Measurements from ENCODE around the gene GPATCH2L. TPM values are rescaled to one million over a fixed set of nuclear protein-coding genes. Genes with fewer than 3 reads are reported as not detected.

GPATCH2L gene
- total RNA-seq, 1 experiment from 2014 or later = 76.7 TPM

DNA sequence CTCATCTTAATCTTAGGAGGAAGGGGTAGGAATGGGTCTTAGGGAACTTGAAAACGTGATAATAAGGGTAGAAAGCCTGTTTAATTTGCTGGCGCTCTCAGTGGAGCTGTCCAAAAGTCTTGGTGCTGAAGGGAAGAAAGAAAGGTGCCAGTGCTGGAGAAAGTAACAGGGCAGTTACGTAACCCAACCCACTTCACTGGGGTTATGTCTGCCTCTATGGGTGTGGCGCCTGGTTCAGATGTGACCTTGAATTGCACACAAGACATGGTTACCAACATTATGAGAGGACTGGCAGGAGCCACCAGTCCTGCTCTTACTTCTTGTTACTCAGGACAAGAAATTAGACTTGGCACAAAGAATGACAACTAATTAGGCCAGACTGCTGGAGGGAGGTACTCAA, 18.6 kb upstream of the GPATCH2L start:
- WGBS (ENCODE audit: extremely low coverage, insufficient read length, low lambda C conversion rate) = no CpG with 5 or more reads among the region's 4 CpGs
- Histone ChIP-seq H3K9ac (ENCODE audit: extremely low read depth, insufficient read length, low read length) (no peak overlapping the region), H3K4ac (ENCODE audit: low read depth, low read length) (no peak overlapping the region), H3K23ac (ENCODE audit: insufficient read length, low read depth, low read length) (no peak overlapping the region), H2BK12ac (ENCODE audit: insufficient read length, low read depth, low read length) (no peak overlapping the region), H2AFZ (ENCODE audit: low read length) (no peak overlapping the region), H3K4me1 (ENCODE audit: insufficient read depth, low read length) (no peaks in the 10 kb centered on the region; the same call in 1 of the 2 replicates), H3K79me2 (ENCODE audit: insufficient read depth, low read length) (no peaks in the 10 kb centered on the region), H2BK20ac (ENCODE audit: low read depth, low read length, poor library complexity, severe bottlenecking) (no peak overlapping the region), H3K56ac (ENCODE audit: insufficient read length, low read depth, low read length) (no peak overlapping the region), H4K91ac (ENCODE audit: insufficient read length, low read depth, low read length) (no peak overlapping the region), H3K9me3 (ENCODE audit: control insufficient read depth, low read depth, low read length) (no peaks in the 10 kb centered on the region), H4K8ac (replicated peaks; ENCODE audit: insufficient read length, low read depth, low read length) (no peak overlapping the region), H2AK5ac (ENCODE audit: insufficient read length, low read length) (no peak overlapping the region), H4K5ac (ENCODE audit: insufficient read length, low read depth, low read length) (no peak overlapping the region), H3K18ac (ENCODE audit: insufficient read length, low read depth, low read length) (no peak overlapping the region), H2BK5ac (ENCODE audit: insufficient read length, low read length) (no peak overlapping the region), H3K14ac (ENCODE audit: insufficient read depth, low read length) (no peak overlapping the region), H3K27me3 (ENCODE audit: insufficient read depth, low read length) (peaks cover 5% of the 10 kb centered on the region), H3K79me1 (ENCODE audit: insufficient read depth, low read depth, low read length, poor library complexity, severe bottlenecking) (no peaks in the 10 kb centered on the region), H3K23me2 (ENCODE audit: insufficient read length, low read depth, low read length, poor library complexity, severe bottlenecking) (peaks cover 2% of the 10 kb centered on the region), H2BK15ac (ENCODE audit: low read depth, low read length) (no peak overlapping the region), H3T11ph (ENCODE audit: low read length) (no peak overlapping the region), H4K20me1 (ENCODE audit: control insufficient read depth, insufficient read depth, insufficient read length) (peaks cover 2% of the 10 kb centered on the region), H3K4me2 (ENCODE audit: insufficient read depth, insufficient read length, low read length) (no peak overlapping the region), H3K27ac (ENCODE audit: insufficient read length, low read depth, low read length) (no peak overlapping the region), H2BK120ac (ENCODE audit: low read depth, low read length, poor library complexity, severe bottlenecking) (no peak overlapping the region)
- H3K36me3 Mint-ChIP-seq (ENCODE audit: insufficient read depth in 1 of 3, low read depth in 3 of 3) = no peaks in the 10 kb centered on the region
- peaks cover 18 to 41% of the 10 kb centered on the region in 2 experiments for H3K4me1 Mint-ChIP-seq
- DNase-seq = peak; percentile 42
- H3K27ac Mint-ChIP-seq = no peak overlapping the region
- H3K9me3 Mint-ChIP-seq = peaks cover 0 to 2% of the 10 kb centered on the region in 2 experiments; a peak in 2 of 5 replicates
- no peak for TF ChIP-seq CTCF (conservative IDR thresholded peaks at IDR 0.05)
- peaks cover 90% of the 10 kb centered on the region for H3K27me3 Mint-ChIP-seq (ENCODE audit: low read depth)
- no peak overlapping the region for H3K4me3 Mint-ChIP-seq

Data from H9 (cell line).